Uterus (tissue), 2 donors: ENCODE data around the gene IGFL4.

Experiments
- POLR2A ChIP-seq, 2 donors: fragments of 450-650 bp; IDR thresholded peaks; one replicate each; pipeline ENCODE4 v1.6.1; 2016; ENCODE audit warnings: antibody characterized with exemption in 2 of 2, mild to moderate bottlenecking in 1 of 2, moderate library complexity in 1 of 2
- TF ChIP-seq, protein P1 (sequence below), 4 experiments: fragments of 200-600 bp in 2 of 4; fragments of 450-650 bp in 2 of 4; sonication (generic) in 2 of 4; IDR thresholded peaks; one replicate each; pipeline ENCODE4 v1.5.1; 2016 to 2019; ENCODE audit warnings: antibody characterized with exemption in 4 of 4, mild to moderate bottlenecking in 2 of 4, moderate library complexity in 1 of 4

DNA sequence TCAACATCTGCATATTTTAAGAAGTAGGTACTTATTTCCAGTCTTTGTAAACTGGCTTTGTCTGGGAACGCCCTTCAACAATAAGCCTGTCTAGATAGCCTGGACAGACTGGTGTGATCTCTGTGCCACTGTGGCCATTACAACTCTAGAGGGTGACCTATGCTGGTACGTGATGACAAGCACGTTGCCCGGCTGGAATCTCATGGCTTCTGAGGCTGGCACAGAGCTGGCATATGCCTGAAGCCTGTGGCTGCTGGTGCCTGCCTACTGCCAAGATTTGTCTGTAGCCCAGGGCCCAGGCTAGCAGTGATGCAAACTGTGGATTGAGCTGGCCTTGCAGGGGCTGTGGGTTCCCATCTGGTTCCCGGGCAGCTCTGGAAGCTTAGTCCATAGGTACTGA is 49.6 kb upstream of the IGFL4 start:
- TF ChIP-seq POLR2A (IDR thresholded peaks at IDR 0.05) = no peak
- TF ChIP-seq, protein P1, sequence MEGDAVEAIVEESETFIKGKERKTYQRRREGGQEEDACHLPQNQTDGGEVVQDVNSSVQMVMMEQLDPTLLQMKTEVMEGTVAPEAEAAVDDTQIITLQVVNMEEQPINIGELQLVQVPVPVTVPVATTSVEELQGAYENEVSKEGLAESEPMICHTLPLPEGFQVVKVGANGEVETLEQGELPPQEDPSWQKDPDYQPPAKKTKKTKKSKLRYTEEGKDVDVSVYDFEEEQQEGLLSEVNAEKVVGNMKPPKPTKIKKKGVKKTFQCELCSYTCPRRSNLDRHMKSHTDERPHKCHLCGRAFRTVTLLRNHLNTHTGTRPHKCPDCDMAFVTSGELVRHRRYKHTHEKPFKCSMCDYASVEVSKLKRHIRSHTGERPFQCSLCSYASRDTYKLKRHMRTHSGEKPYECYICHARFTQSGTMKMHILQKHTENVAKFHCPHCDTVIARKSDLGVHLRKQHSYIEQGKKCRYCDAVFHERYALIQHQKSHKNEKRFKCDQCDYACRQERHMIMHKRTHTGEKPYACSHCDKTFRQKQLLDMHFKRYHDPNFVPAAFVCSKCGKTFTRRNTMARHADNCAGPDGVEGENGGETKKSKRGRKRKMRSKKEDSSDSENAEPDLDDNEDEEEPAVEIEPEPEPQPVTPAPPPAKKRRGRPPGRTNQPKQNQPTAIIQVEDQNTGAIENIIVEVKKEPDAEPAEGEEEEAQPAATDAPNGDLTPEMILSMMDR (IDR thresholded peaks at IDR 0.05) = no peak
